Natural killer cell treated with Interleukin-12 subunit alpha and Interleukin-12 subunit beta and Interleukin-15 and Interleukin-18, amount 100 ng/mL, for 72 hours (primary cell): ENCODE measurements around the gene ZNF280A. TPM values are rescaled to one million over a fixed set of nuclear protein-coding genes. Genes with fewer than 3 reads are reported as not detected.
"Not testable (repeated sequence)": the region's sequence is repeated elsewhere in the genome, so short reads cannot be mapped to it uniquely, and the experiment has no call there.

Experiments used
- ATAC-seq, 2 donors: fragments of 150-1000 bp; cut with Tn5 transposase in 1 of 2; sonication (Bioruptor Pico), chemical (Tn5 transposase) in 1 of 2; 2 replicates each; pipeline ENCODE4 v1.10.0; 2021
- DNase-seq: peaks from one replicate; pipeline ENCODE4 v3.0.0; 2022; ENCODE audit warnings: low spot score
- H3K27ac Mint-ChIP-seq, 2 donors: 1 replicate in 1 of 2; 2 replicates in 1 of 2; pipeline ENCODE4 v1.8.0; 2022; ENCODE audit warnings: mixed read lengths in 2 of 2, mild to moderate bottlenecking in 1 of 2, moderate library complexity in 1 of 2
- H3K27me3 Mint-ChIP-seq, 2 donors: 1 replicate in 1 of 2; 2 replicates in 1 of 2; pipeline ENCODE4 v1.8.0; 2022; ENCODE audit warnings: mixed read lengths in 2 of 2
- H3K36me3 Mint-ChIP-seq: one replicate; pipeline ENCODE4 v1.8.0; 2022; ENCODE audit warnings: mixed read lengths
- H3K4me1 Mint-ChIP-seq, 2 donors: 1 replicate in 1 of 2; 2 replicates in 1 of 2; pipeline ENCODE4 v1.8.0; 2022; ENCODE audit warnings: low read depth in 2 of 2, mixed read lengths in 2 of 2, mild to moderate bottlenecking in 1 of 2
- H3K4me3 Mint-ChIP-seq: one replicate; pipeline ENCODE4 v1.8.0; 2022; ENCODE audit warnings: mixed read lengths
- H3K9me3 Mint-ChIP-seq: 2 replicates; pipeline ENCODE4 v1.8.0; 2022; ENCODE audit warnings: mixed read lengths
- total RNA-seq, 2 donors: library from RNA; stranded (reverse); gene quantifications; one replicate each; pipeline ENCODE4 v1.2.3, GENCODE V29; 2022

Gene ZNF280A
- total RNA-seq, 2 donors from 2014 or later: not detected

- H3K27me3 Mint-ChIP-seq: peaks cover 2 to 18% of the 10 kb centered on the region in 2 donors
- no peak overlapping the region for H3K27ac Mint-ChIP-seq
These were observed 13.8 kb upstream of the ZNF280A start for GRCh38 chr22:22533863-22534262.

DNA sequence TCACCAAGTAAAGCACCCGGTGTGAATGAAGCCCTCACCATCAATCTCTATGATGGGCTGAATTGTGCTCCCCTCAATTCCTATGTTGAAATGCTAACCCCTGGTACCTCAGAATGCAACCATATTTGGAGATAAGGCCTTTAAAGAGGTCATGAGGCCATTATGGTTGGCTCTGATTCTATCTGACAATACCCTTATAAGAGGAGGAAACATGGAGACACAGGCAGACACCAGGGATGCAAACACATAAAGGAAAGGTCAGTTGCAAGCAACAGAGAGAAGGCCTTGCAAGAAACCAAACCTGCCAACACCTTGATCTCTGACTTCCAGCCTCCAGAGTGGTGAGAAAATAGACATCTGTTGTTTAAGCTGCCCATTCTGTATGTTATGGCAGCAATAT lies 13.3 kb upstream of the ZNF280A start:
- Mint-ChIP-seq H3K27ac (no peak overlapping the region), H3K4me3 (no peak overlapping the region), H3K9me3 (no peaks in the 10 kb centered on the region), H3K36me3 (no peaks in the 10 kb centered on the region), H3K4me1 (no peaks in the 10 kb centered on the region), H3K27me3 (peaks cover 0 to 18% of the 10 kb centered on the region in 2 donors)
- ATAC-seq: no peak
- DNase-seq: no peak

More at GRCh38 chr22:22533863-22534262, 13.8 kb upstream of the ZNF280A start:
- no peaks in the 10 kb centered on the region for H3K9me3 Mint-ChIP-seq
- no peaks in the 10 kb centered on the region for H3K36me3 Mint-ChIP-seq
- no peak for DNase-seq
- ATAC-seq: no peak
- no peaks in the 10 kb centered on the region for H3K4me1 Mint-ChIP-seq
- no peak overlapping the region for H3K4me3 Mint-ChIP-seq

GRCh38 chr22:22532547-22533071 lies 12.5 kb upstream of the ZNF280A start:
- H3K27me3 Mint-ChIP-seq: peaks cover 0 to 18% of the 10 kb centered on the region in 2 donors
- not testable (repeated sequence) for H3K27ac Mint-ChIP-seq, H3K36me3 Mint-ChIP-seq, DNase-seq, H3K4me1 Mint-ChIP-seq, H3K9me3 Mint-ChIP-seq, H3K4me3 Mint-ChIP-seq, ATAC-seq

DNA sequence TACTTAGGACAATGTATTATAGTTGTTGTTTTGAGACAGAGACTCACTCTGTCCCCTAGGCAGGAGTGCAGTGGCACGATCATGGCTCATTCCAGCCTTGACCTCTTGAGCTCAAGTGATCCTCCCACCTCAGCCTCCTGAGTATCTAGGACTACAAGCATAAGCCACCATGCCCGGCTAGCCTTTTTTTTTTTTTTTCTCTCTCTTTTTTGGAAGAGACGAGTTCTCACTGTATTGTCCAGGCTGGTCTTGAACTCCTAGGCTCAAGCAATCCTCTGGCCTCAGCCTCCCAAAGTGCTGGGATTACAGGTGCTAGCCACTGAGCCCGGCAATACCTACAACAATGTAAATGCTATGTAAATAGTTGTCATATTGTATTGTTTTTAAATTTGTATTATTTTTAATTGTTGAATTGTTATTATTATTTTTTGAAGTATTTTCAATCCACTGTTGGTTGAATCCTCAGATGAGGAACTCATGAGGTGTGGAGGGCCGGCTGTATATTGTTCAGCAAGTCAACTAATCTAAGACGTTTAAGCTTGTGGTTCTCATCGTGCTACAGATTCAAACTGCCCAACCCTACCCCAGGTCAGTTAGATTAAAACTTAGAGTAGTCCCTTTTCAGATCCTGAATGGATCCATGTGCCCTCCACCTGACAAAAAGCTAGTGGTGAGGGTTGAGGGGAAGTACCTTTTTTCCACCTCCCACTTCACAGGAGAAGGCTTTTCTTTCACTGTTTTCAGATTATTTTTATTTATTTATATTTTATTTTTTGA lies 11.9 kb upstream of the ZNF280A start:
- Mint-ChIP-seq H3K36me3 (no peaks in the 10 kb centered on the region), H3K9me3 (no peaks in the 10 kb centered on the region), H3K4me1 (no peaks in the 10 kb centered on the region), H3K4me3 (no peak overlapping the region), H3K27ac (no peak overlapping the region), H3K27me3 (peaks cover 0 to 18% of the 10 kb centered on the region in 2 donors)
- ATAC-seq (no peak), DNase-seq (no peak)

GRCh38 chr22:22528780-22529179 lies 8.7 kb upstream of the ZNF280A start:
- ATAC-seq (no peak), DNase-seq (no peak)
- no peaks in the 10 kb centered on the region for H3K36me3 Mint-ChIP-seq
- H3K4me3 Mint-ChIP-seq: no peak overlapping the region
- H3K9me3 Mint-ChIP-seq: no peaks in the 10 kb centered on the region
- no peak overlapping the region for H3K27ac Mint-ChIP-seq
- no peaks in the 10 kb centered on the region for H3K4me1 Mint-ChIP-seq
- peaks cover 6 to 7% of the 10 kb centered on the region in 2 donors for H3K27me3 Mint-ChIP-seq

- DNase-seq (no peak), ATAC-seq (no peak)
- Mint-ChIP-seq H3K4me1 (no peaks in the 10 kb centered on the region), H3K27me3 (peaks cover 10 to 15% of the 10 kb centered on the region in 2 donors), H3K27ac (no peak overlapping the region), H3K9me3 (no peaks in the 10 kb centered on the region), H3K36me3 (no peaks in the 10 kb centered on the region), H3K4me3 (no peak overlapping the region)
These were observed 7.2 kb upstream of the ZNF280A start for GRCh38 chr22:22527312-22527711.

DNA sequence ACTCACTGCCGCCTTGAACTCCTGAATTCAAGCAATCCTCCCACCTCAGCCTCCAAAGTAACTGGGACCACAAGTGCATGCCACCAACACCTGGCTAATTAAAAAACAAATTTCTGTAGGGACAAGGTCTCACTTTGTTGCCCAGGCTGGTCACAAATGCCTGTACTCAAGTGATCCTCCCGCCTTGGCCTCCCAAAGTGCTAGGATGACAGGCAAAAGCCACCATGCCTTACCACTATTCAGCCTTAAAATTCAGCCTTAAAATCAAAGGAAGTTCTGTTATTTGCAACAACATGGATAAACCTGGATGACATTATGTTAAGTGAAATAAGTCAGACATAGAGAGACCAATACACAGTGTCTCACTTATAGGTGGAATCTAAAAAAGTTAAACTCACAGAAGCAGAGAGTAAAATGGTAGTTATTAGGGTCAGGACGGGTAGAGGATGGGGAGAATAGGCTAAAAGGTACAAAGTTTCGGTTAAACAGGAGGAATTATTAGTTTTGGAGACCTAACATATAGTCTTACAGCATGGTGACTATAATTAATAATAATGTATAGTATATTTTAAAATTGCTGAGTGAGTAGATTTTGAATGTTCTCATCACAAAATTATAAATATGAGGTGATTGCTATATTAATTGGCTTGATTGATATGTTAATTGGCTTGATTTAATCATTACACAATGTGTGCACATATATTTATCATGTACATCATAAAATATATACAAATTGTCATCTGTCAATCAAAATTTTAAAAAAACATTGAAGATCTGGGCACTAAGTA lies 6.2 kb upstream of the ZNF280A start:
- Mint-ChIP-seq H3K9me3 (no peaks in the 10 kb centered on the region), H3K27ac (no peak overlapping the region), H3K27me3 (peaks cover 10 to 15% of the 10 kb centered on the region in 2 donors), H3K4me3 (no peak overlapping the region), H3K36me3 (no peaks in the 10 kb centered on the region), H3K4me1 (no peaks in the 10 kb centered on the region)
- ATAC-seq (no peak), DNase-seq (no peak)

GRCh38 chr22:22523494-22523893 lies 3.4 kb upstream of the ZNF280A start:
- H3K27ac Mint-ChIP-seq: no peak overlapping the region
- H3K27me3 Mint-ChIP-seq: peaks cover 13 to 15% of the 10 kb centered on the region in 2 donors
- H3K4me3 Mint-ChIP-seq: no peak overlapping the region
- H3K4me1 Mint-ChIP-seq: no peaks in the 10 kb centered on the region
- no peaks in the 10 kb centered on the region for H3K9me3 Mint-ChIP-seq
- ATAC-seq (no peak), DNase-seq (no peak)
- no peaks in the 10 kb centered on the region for H3K36me3 Mint-ChIP-seq

- DNase-seq (no peak), ATAC-seq (no peak)
- H3K27ac Mint-ChIP-seq: no peak overlapping the region
- no peaks in the 10 kb centered on the region for H3K4me1 Mint-ChIP-seq
- no peaks in the 10 kb centered on the region for H3K9me3 Mint-ChIP-seq
- H3K36me3 Mint-ChIP-seq: no peaks in the 10 kb centered on the region
- peaks cover 17 to 22% of the 10 kb centered on the region in 2 donors for H3K27me3 Mint-ChIP-seq
- no peak overlapping the region for H3K4me3 Mint-ChIP-seq
These were observed 1.6 kb upstream of the ZNF280A start for GRCh38 chr22:22521631-22522030.

DNA sequence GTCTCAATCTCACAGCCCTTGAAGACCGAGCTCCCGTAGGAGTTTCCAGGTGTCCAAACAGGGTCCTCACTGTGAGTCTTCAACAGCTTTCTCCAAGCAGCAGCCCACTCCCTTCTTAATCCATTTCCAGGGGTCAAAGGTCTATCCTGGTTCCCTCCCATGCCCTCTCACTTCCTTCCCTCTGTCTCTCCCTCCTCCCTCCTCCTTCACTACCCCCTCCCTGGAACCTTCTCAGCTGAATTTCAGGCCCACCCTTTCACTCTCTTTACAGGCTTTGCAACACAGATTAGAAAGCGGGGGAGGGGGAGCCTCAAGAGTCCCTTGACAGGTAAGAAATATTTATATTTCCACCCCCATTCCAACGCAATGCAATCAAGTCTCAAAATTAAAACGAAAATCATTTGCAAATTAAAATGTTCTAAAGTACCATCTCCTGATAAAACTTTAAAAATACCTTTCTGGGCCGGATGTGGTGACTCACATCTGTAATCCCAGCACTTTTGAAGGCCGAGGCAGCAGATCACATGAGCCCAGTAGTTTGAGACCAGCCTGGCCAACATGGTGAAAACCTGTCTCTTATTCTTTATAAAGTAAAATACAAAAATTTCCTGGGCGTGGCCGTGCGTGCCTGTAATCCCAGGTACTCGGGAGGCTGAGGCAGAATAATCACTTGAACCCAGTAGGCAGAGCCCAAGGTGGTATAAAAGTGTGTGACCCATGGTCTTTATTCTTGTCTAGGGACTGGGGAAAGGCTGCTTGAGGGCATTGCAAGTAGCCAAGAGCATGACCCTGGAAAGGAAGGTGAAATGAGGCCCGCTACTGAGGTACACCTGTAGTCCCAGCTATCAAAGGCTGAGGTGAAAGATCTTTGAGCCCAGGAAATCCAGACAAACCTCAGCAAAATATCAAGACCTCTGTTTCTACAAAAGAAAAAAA lies 865 bp upstream of the ZNF280A start:
- Mint-ChIP-seq H3K27me3 (peaks cover 20 to 29% of the 10 kb centered on the region in 2 donors), H3K4me3 (no peak overlapping the region), H3K36me3 (no peaks in the 10 kb centered on the region), H3K4me1 (no peaks in the 10 kb centered on the region), H3K9me3 (no peaks in the 10 kb centered on the region), H3K27ac (no peak overlapping the region)
- DNase-seq: no peak
- ATAC-seq: no peak

DNA sequence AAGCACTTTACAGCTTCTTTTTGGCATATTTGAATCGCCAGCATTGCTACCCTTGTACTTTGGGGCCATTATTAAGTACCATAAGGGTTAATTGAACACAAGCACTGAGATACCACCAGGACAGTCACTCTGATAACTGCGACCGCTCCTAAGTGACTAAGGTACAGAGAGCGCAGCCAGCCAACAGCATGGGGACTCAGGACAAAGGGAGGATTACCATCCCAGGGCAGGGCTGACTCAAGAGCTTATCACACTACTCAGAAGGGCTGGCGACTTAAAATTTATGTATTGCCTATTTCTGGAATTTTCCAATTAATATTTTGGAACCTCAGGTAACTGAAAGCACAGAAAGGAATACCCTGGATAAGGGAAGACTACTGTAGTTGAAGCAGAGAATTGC lies 479 bp downstream of the ZNF280A start:
- no peaks in the 10 kb centered on the region for H3K4me1 Mint-ChIP-seq
- H3K27ac Mint-ChIP-seq: no peak overlapping the region
- DNase-seq (no peak), ATAC-seq (no peak)
- H3K4me3 Mint-ChIP-seq: no peak overlapping the region
- peaks cover 24 to 30% of the 10 kb centered on the region in 2 donors for H3K27me3 Mint-ChIP-seq
- no peaks in the 10 kb centered on the region for H3K36me3 Mint-ChIP-seq
- H3K9me3 Mint-ChIP-seq: no peaks in the 10 kb centered on the region

DNA sequence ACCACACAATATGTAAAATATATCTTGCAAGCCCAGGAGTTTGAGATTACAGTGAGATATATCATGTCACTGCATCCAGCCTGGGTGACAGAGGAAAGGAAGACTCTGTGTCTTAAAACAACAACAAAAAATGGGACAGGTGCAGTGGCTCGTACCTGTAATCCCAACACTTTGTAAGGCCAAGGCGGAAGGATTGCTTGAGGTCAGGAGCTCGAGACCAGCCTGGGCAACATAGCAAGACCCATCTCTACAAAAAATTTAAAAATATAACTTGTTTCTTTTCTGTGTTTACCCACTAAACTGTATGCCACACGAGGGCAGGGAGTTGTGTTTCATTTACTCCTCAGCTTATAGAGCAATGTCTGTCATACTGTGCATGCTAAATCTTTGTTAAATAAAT lies 3.1 kb downstream of the ZNF280A start:
- no peaks in the 10 kb centered on the region for H3K9me3 Mint-ChIP-seq
- H3K4me1 Mint-ChIP-seq: no peaks in the 10 kb centered on the region
- DNase-seq (no peak), ATAC-seq (no peak)
- H3K27ac Mint-ChIP-seq: no peak overlapping the region
- H3K36me3 Mint-ChIP-seq: no peaks in the 10 kb centered on the region
- H3K27me3 Mint-ChIP-seq: peaks cover 27 to 33% of the 10 kb centered on the region in 2 donors
- H3K4me3 Mint-ChIP-seq: no peak overlapping the region

GRCh38 chr22:22515890-22516289 lies 4.2 kb downstream of the ZNF280A start:
- H3K27ac Mint-ChIP-seq: no peak overlapping the region
- peaks cover 4% of the 10 kb centered on the region for H3K9me3 Mint-ChIP-seq
- DNase-seq (no peak), ATAC-seq (no peak)
- H3K36me3 Mint-ChIP-seq: peaks cover 4% of the 10 kb centered on the region
- no peaks in the 10 kb centered on the region for H3K4me1 Mint-ChIP-seq
- peaks cover 31 to 34% of the 10 kb centered on the region in 2 donors for H3K27me3 Mint-ChIP-seq
- H3K4me3 Mint-ChIP-seq: no peak overlapping the region
